BJ (cell line): ENCODE measurements around the gene HPCA. TPM values are rescaled to one million over a fixed set of nuclear protein-coding genes. Genes with fewer than 3 reads are reported as not detected.

Experiments
- CTCF ChIA-PET: fragments of 350-600 bp; formaldehyde crosslinking; extraction: SDS; loops from one replicate; lab custom pipeline; 2021; ENCODE audit warnings: antibody characterized with exemption, inconsistent platforms; lab: Yijun Ruan, JAX
- POLR2A ChIA-PET: fragments of 300-600 bp; sonication (Branson Sonifier 250); formaldehyde crosslinking; extraction: SDS; loops from one replicate; lab custom pipeline; 2021; ENCODE audit warnings: antibody characterized with exemption; lab: Charles Lee
- DNase-seq: peaks from one replicate; pipeline ENCODE4 v3.0.0-alpha.2; 2011; ENCODE audit warnings: low read depth
- H3K27me3 ChIP-seq: 2 replicates; pipeline ENCODE4 v1.6.0; 2011; ENCODE audit warnings: low read length; ENCODE audit not compliant: control insufficient read depth, insufficient read depth
- H3K36me3 ChIP-seq: 2 replicates; pipeline ENCODE4 v1.5.1; 2011; ENCODE audit warnings: low read length; ENCODE audit not compliant: control insufficient read depth, insufficient read depth
- H3K4me3 ChIP-seq: 2 replicates; pipeline ENCODE4 v1.5.1; 2011; ENCODE audit warnings: low read depth, mild to moderate bottlenecking, control low read depth, low read length
- polyA plus RNA-seq: library from polyadenylated mRNA; depleted of rRNA; stranded (reverse); fragments of >200 nt; gene quantifications from 2 replicates; pipeline ENCODE4 v1.2.3, GENCODE V29; 2011
- TF ChIP-seq, protein P1 (sequence below): IDR thresholded peaks from 2 replicates; pipeline ENCODE4 v1.5.1; 2011; ENCODE audit warnings: low read depth, mild to moderate bottlenecking, control low read depth, inconsistent platforms, low read length, moderate library complexity; ENCODE audit not compliant: insufficient read depth

Gene HPCA
- polyA plus RNA-seq, 1 experiment: not detected

DNA sequence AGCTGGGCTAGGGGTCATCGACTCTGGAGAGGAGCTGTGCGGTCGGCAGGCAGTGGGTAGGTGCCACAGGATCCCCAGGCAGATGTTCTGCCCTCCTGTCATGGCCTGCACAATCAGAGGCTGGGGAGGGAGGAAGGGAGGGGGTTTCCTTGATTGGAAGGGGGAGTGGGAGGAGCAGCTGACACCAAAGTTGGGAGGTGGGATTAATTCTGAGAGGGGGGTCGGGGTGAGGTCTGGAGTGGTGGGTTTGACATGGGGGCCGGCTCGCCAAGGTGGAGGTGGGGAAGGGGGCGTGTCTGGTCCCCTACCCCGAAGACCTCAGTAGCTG lies 651 bp upstream of the HPCA start:
- ChIA-PET CTCF (interaction anchor here (1.2 to 3.7 kb wide), 4 partner anchors 9 to 201 kb away, joined by 5 to 13 read pairs (median 8); no protein-coding TSS in a partner anchor), POLR2A (no interaction called here)
- Histone ChIP-seq H3K4me3 (no peak overlapping the region), H3K27me3 (peaks cover 19% of the 10 kb centered on the region), H3K36me3 (no peaks in the 10 kb centered on the region)
- no peak for DNase-seq
- TF ChIP-seq, protein P1, sequence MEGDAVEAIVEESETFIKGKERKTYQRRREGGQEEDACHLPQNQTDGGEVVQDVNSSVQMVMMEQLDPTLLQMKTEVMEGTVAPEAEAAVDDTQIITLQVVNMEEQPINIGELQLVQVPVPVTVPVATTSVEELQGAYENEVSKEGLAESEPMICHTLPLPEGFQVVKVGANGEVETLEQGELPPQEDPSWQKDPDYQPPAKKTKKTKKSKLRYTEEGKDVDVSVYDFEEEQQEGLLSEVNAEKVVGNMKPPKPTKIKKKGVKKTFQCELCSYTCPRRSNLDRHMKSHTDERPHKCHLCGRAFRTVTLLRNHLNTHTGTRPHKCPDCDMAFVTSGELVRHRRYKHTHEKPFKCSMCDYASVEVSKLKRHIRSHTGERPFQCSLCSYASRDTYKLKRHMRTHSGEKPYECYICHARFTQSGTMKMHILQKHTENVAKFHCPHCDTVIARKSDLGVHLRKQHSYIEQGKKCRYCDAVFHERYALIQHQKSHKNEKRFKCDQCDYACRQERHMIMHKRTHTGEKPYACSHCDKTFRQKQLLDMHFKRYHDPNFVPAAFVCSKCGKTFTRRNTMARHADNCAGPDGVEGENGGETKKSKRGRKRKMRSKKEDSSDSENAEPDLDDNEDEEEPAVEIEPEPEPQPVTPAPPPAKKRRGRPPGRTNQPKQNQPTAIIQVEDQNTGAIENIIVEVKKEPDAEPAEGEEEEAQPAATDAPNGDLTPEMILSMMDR: no peak

DNA sequence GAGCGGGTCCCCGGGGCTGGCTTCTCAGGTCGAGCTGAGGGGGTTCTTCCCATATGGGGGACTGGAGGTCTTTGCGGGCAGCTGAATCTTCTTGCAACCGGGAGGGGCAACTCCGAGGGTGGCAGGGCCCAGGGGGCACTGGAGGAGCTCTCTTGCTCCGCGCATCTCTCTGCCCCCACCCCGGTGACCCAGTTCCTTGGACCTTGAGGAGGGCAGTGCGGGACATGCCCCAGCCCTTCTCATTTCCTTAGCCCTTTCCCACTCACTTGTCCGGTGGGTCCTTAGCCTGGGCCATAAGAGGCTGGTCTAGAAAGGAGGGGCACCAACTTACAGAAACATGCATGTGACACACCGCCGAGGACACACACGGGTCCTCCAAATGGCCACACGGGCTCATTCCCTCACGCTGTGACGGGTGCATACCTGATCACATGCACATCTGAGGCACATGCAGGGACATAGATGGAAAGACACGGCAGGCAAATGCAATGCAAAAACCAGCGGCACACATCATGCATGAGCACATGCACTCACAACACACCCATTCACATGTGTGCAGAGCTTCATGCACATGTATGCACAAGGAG lies 630 bp downstream of the HPCA start:
- no peaks in the 10 kb centered on the region for H3K36me3 ChIP-seq
- no peak for DNase-seq
- ChIA-PET CTCF (interaction anchor here (0.8 to 3.7 kb wide), 7 partner anchors 8 to 202 kb away, joined by 3 to 13 read pairs (median 5); no protein-coding TSS in a partner anchor), POLR2A (no interaction called here)
- TF ChIP-seq, protein P1: no peak
- H3K27me3 ChIP-seq: peaks cover 24% of the 10 kb centered on the region
- no peak overlapping the region for H3K4me3 ChIP-seq

DNA sequence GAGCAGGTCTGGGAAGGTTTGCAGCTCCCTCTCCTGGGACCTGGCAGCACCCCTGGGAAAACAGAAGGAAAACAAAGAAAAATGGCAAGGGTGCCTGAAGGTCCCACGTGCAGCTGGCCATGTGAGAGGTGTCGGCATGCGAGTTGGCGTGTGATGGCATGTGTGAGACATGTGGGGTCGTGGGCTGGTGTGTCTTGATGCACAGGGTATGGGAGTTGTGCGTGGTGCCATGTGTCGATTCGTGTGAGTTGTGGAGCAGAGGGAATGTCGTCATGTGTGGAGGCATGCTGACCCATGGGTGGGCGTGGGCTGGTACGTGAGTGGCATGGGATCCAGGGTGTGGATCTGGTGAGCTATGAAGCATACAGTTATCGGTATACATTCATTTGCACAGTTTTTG lies 1.3 kb downstream of the HPCA start:
- POLR2A ChIA-PET: no interaction called here
- CTCF ChIA-PET: interaction anchor here (0.6 to 3.7 kb wide), 4 partner anchors 11 to 162 kb away, joined by 3 to 13 read pairs (median 7); no protein-coding TSS in a partner anchor
- no peaks in the 10 kb centered on the region for H3K36me3 ChIP-seq
- peaks cover 25% of the 10 kb centered on the region for H3K27me3 ChIP-seq
- TF ChIP-seq, protein P1: no peak
- DNase-seq: no peak
- H3K4me3 ChIP-seq: no peak overlapping the region

DNA sequence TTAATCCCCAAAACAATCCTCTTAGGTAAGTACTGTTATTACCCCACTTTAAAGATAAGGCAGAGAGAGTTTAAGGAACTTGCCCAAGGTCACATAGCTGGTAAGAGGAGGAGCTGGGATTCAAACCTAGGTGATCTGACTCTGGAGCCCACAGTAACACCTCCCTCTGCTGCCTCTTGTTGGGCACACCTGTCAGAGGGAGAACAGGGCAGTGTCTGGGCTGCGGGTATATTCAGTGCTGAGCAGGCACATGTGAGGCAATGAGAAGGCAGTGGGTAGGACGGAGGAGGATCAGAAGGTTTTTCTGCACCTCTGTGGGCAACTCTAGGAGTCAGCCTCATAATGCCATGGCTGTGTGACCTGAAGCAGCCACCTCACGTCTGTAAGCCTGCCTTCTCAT lies 1.8 kb downstream of the HPCA start:
- DNase-seq: no peak
- H3K27me3 ChIP-seq: peaks cover 25% of the 10 kb centered on the region
- POLR2A ChIA-PET: no interaction called here

DNA sequence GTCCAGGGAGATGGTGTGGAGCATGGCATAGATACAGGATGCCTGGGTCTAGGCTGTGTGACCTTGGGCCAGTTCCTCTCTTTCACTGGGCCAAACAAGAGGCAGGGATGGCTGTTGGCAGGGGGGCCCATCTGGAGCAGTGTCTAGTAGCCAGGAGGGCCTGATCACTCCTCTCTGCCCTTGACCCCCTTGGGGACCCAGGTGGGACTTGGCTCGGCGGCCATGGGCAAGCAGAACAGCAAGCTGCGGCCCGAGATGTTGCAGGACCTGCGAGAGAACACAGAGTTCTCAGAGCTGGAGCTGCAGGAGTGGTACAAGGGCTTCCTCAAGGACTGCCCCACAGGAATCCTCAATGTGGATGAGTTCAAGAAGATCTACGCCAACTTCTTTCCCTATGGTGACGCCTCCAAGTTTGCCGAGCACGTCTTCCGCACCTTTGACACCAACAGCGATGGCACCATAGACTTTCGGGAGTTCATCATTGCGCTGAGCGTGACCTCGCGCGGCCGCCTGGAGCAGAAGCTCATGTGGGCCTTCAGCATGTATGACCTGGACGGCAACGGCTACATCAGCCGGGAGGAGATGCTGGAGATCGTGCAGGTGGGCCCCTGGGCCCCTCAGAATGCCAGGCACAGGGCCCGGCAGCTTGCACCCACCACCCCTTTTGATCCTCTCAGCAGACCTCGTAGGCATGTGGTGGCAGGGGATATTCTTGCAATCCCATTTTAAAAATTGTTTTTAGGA lies 2.6 kb downstream of the HPCA start:
- ChIA-PET CTCF (interaction anchor here (0.6 to 1.7 kb wide), 4 partner anchors 10 to 177 kb away, joined by 3 to 9 read pairs (median 3); no protein-coding TSS in a partner anchor), POLR2A (no interaction called here)
- H3K27me3 ChIP-seq: peaks cover 22% of the 10 kb centered on the region
- H3K36me3 ChIP-seq: no peaks in the 10 kb centered on the region
- TF ChIP-seq, protein P1: no peak
- DNase-seq: no peak
- no peak overlapping the region for H3K4me3 ChIP-seq

More for the DNA sequence above, 1.8 kb downstream of the HPCA start:
- TF ChIP-seq, protein P1: no peak
- Histone ChIP-seq H3K4me3 (no peak overlapping the region), H3K36me3 (no peaks in the 10 kb centered on the region)
- CTCF ChIA-PET: interaction anchor here (3.1 to 3.7 kb wide), 2 partner anchors 12 to 15 kb away, joined by 11 to 13 read pairs; no protein-coding TSS in a partner anchor
